Measurements from ENCODE around the gene TMED4. TPM values are rescaled to one million over a fixed set of nuclear protein-coding genes. Genes with fewer than 3 reads are reported as not detected.
"Not testable (repeated sequence)": the region's sequence is repeated elsewhere in the genome, so short reads cannot be mapped to it uniquely, and the experiment has no call there.

TMED4 gene
- total and polyA plus RNA-seq, 2 donors (not counting 3 experiments of a cell fraction or from before 2014, with no cell fraction given): 63.4 to 89.7 TPM

DNA sequence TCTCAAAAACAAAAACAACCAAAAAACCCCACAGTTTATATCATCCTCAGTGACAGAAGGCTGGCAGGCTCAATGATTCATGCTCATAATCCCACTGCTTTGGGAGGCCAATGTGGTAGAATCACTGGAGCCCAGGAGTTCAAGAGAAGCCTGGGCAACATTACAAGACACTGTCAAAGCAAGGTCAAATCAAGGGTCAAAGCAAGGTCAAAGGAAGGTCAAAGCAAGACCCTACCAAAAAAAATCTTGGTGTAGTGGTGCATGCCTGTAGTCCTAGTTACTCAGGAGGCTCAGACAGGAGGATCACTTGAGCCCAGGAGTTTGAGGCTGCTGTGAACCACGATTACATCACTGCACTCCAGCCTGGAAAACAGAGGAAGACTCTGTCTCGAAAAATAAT is 26.7 kb downstream of the TMED4 start:
- Histone ChIP-seq H3K27ac (ENCODE audit: insufficient read depth, low read depth, low read length) (no peak overlapping the region), H2AFZ (ENCODE audit: low read depth, low read length) (no peak overlapping the region), H3K9me1 (replicated peaks; ENCODE audit: control insufficient read depth, extremely low read depth, insufficient read depth, low read length) (no peaks in the 10 kb centered on the region), H3K36me3 (ENCODE audit: control insufficient read depth in 2 of 2, extremely low read depth in 1 of 2, insufficient read depth in 2 of 2, low read length in 2 of 2) (no peaks in the 10 kb centered on the region), H3K4me1 (ENCODE audit: control insufficient read depth, extremely low read depth, insufficient read depth, low read length) (no peaks in the 10 kb centered on the region), H3K9ac (replicated peaks; ENCODE audit: extremely low read depth, insufficient read depth, low read length) (no peak overlapping the region), H3K27me3 (ENCODE audit: control insufficient read depth in 2 of 2, insufficient read depth in 2 of 2, low read length in 2 of 2) (no peaks in the 10 kb centered on the region), H3K4me3 (replicated peaks in 1 of 3; ENCODE audit: insufficient read depth in 1 of 3, low read depth in 1 of 3, low read length in 3 of 3) (no peak overlapping the region), H3K4me2 (ENCODE audit: insufficient read depth, low read length) (no peak overlapping the region), H4K20me1 (replicated peaks; ENCODE audit: control insufficient read depth, extremely low read depth, insufficient read depth, low read length) (no peaks in the 10 kb centered on the region), H3K9me3 (replicated peaks; ENCODE audit: control insufficient read depth, insufficient read depth, low read length) (no peaks in the 10 kb centered on the region), H3K79me2 (ENCODE audit: control insufficient read depth, insufficient read depth, low read length) (no peaks in the 10 kb centered on the region)
- DNase-seq (ENCODE audit: low read depth, low spot score) (no peak), FAIRE-seq (no peak)
- dilution Hi-C loops (cut with MboI; ENCODE audit: extremely low pct_ligation_motif_present, low sequenced_read_pairs): no loop called here
- TF ChIP-seq MYC (IDR thresholded peaks at IDR 0.05; ENCODE audit: low read depth, low read length) (no peak), POLR2A (IDR thresholded peaks at IDR 0.05; ENCODE audit: low read depth, low read length) (no peak), POLR2AphosphoS5 (IDR thresholded peaks at IDR 0.05; ENCODE audit: insufficient read depth, low read depth, low read length) (no peak), JUN (IDR thresholded peaks at IDR 0.05; ENCODE audit: borderline replicate concordance, insufficient read depth, insufficient read length, low read depth) (no peak), EZH2 (IDR thresholded peaks at IDR 0.05; ENCODE audit: borderline replicate concordance, low read depth, low read length, severe bottlenecking) (no peak), GATA2 (IDR thresholded peaks at IDR 0.05; ENCODE audit: insufficient read depth, insufficient read length, low read depth, low read length) (no peak), FOS (IDR thresholded peaks at IDR 0.05; ENCODE audit: borderline replicate concordance, insufficient read depth, low read length) (no peak)
- TF ChIP-seq, protein P1, sequence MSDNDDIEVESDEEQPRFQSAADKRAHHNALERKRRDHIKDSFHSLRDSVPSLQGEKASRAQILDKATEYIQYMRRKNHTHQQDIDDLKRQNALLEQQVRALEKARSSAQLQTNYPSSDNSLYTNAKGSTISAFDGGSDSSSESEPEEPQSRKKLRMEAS (IDR thresholded peaks at IDR 0.05; ENCODE audit: insufficient read depth, insufficient read length): no peak
- TF ChIP-seq, protein P2, sequence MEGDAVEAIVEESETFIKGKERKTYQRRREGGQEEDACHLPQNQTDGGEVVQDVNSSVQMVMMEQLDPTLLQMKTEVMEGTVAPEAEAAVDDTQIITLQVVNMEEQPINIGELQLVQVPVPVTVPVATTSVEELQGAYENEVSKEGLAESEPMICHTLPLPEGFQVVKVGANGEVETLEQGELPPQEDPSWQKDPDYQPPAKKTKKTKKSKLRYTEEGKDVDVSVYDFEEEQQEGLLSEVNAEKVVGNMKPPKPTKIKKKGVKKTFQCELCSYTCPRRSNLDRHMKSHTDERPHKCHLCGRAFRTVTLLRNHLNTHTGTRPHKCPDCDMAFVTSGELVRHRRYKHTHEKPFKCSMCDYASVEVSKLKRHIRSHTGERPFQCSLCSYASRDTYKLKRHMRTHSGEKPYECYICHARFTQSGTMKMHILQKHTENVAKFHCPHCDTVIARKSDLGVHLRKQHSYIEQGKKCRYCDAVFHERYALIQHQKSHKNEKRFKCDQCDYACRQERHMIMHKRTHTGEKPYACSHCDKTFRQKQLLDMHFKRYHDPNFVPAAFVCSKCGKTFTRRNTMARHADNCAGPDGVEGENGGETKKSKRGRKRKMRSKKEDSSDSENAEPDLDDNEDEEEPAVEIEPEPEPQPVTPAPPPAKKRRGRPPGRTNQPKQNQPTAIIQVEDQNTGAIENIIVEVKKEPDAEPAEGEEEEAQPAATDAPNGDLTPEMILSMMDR (IDR thresholded peaks at IDR 0.05; ENCODE audit: extremely low read depth in 1 of 2, insufficient read depth in 1 of 2, low read depth in 1 of 2, low read length in 2 of 2): no peak
- intact Hi-C loops (cut with micrococcal nuclease): no loop called here
- BruUV-seq (replicated peaks): no TSS peak
- ChIA-PET CTCF (interaction anchor here (1.1 to 1.5 kb wide), 3 partner anchors 9 to 314 kb away, joined by 3 to 6 read pairs (median 3); no protein-coding TSS in a partner anchor), POLR2A (no interaction called here)

DNA sequence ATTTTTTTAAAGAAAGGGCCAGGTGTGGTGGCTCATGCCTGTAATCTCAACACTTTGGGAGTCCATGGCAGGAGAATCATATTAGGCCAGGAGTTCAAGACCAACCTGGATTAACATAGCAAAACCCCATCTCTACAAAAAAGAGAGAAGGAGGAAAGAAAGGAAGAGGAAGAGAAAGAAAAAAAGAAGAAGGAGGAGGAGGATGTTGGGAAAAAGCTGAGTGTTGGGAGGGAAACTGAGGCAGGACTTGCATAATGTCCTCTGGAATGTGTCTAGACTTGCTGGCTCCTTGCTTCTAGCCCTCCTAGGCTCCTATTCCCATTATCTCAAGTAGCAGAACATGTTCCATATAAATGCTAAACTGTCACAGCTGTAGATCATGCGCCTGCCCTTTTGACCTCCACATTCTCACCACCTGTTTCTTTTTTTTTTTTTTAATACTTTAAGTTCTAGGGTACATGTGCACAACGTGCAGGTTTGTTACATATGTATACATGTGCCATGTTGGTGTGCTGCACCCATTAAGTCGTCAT is 29.5 kb downstream of the TMED4 start:
- POLR2A ChIA-PET; BruUV-seq (replicated peaks); intact Hi-C loops (cut with micrococcal nuclease): not testable (repeated sequence)

More for the DNA sequence above, 29.5 kb downstream of the TMED4 start:
- DNase-seq (ENCODE audit: low read depth, low spot score); H3K9me3 ChIP-seq (replicated peaks; ENCODE audit: control insufficient read depth, insufficient read depth, low read length); H4K20me1 ChIP-seq (replicated peaks; ENCODE audit: control insufficient read depth, extremely low read depth, insufficient read depth, low read length); H3K9me1 ChIP-seq (replicated peaks; ENCODE audit: control insufficient read depth, extremely low read depth, insufficient read depth, low read length); H3K79me2 ChIP-seq (ENCODE audit: control insufficient read depth, insufficient read depth, low read length); H3K4me1 ChIP-seq (ENCODE audit: control insufficient read depth, extremely low read depth, insufficient read depth, low read length); H3K4me2 ChIP-seq (ENCODE audit: insufficient read depth, low read length); FAIRE-seq; H2AFZ ChIP-seq (ENCODE audit: low read depth, low read length); H3K9ac ChIP-seq (replicated peaks; ENCODE audit: extremely low read depth, insufficient read depth, low read length); H3K36me3 ChIP-seq (ENCODE audit: control insufficient read depth in 2 of 2, extremely low read depth in 1 of 2, insufficient read depth in 2 of 2, low read length in 2 of 2); H3K27me3 ChIP-seq (ENCODE audit: control insufficient read depth in 2 of 2, insufficient read depth in 2 of 2, low read length in 2 of 2); dilution Hi-C loops (cut with MboI; ENCODE audit: extremely low pct_ligation_motif_present, low sequenced_read_pairs); H3K4me3 ChIP-seq (replicated peaks in 1 of 3; ENCODE audit: insufficient read depth in 1 of 3, low read depth in 1 of 3, low read length in 3 of 3); H3K27ac ChIP-seq (ENCODE audit: insufficient read depth, low read depth, low read length): not testable (repeated sequence)
- CTCF ChIA-PET: interaction anchor here (1.7 kb wide), 1 partner anchor 18 kb away, joined by 7 read pairs; no protein-coding TSS in a partner anchor
